ENCODE data around the gene PRELID2. TPM values are rescaled to one million over a fixed set of nuclear protein-coding genes. Genes with fewer than 3 reads are reported as not detected.
"Not testable (repeated sequence)": the region's sequence is repeated elsewhere in the genome, so short reads cannot be mapped to it uniquely, and the experiment has no call there.

The PRELID2 gene
- polyA plus RNA-seq = 29.0 TPM
- long read RNA-seq, donor 1, partial matches to known transcripts = 0 of 9 reads
- long read RNA-seq, donor 1, other reads (novel, unspliced or antisense) = 8 of 9 reads
- long read RNA-seq, donor 2, partial matches to known transcripts = 0 of 12 reads
- long read RNA-seq, donor 2, other reads (novel, unspliced or antisense) = 6 of 12 reads
- long read RNA-seq, donor 3, partial matches to known transcripts = 0 of 11 reads
- long read RNA-seq, donor 3, other reads (novel, unspliced or antisense) = 5 of 11 reads
- long read RNA-seq, donor 4, partial matches to known transcripts = 0 of 1 reads
- long read RNA-seq, donor 4, other reads (novel, unspliced or antisense) = 0 of 1 reads
- long read RNA-seq, donor 5, partial matches to known transcripts = 0 of 8 reads
- long read RNA-seq, donor 5, other reads (novel, unspliced or antisense) = 7 of 8 reads
- long read RNA-seq, donor 6, partial matches to known transcripts = 5 of 6 reads
- long read RNA-seq, donor 6, other reads (novel, unspliced or antisense) = 0 of 6 reads
- long read RNA-seq, donor 7, partial matches to known transcripts = 0 of 2 reads
- long read RNA-seq, donor 7, other reads (novel, unspliced or antisense) = 0 of 2 reads
- long read RNA-seq, donor 8, partial matches to known transcripts = 0 of 25 reads
- long read RNA-seq, donor 8, other reads (novel, unspliced or antisense) = 14 of 25 reads
- long read RNA-seq, donor 9, transcript PRELID2-202 (8 exons, 1,102 nt) = major isoform, 5 of 7 reads
- long read RNA-seq, donor 9, partial matches to known transcripts = 0 of 7 reads
- long read RNA-seq, donor 9, other reads (novel, unspliced or antisense) = 0 of 7 reads
- long read RNA-seq, donor 10, transcript PRELID2-202 (8 exons, 1,102 nt) = major isoform, 5 of 25 reads
- long read RNA-seq, donor 10, partial matches to known transcripts = 18 of 25 reads
- long read RNA-seq, donor 10, other reads (novel, unspliced or antisense) = 0 of 25 reads
- long read RNA-seq, donor 11, partial matches to known transcripts = 0 of 9 reads
- long read RNA-seq, donor 11, other reads (novel, unspliced or antisense) = 6 of 9 reads

GRCh38 chr5:145834917-145835847, at the start of gene PRELID2:
Gene PRELID2 (minus strand): TSS chr5:145835342. CDS start chr5:145835251, 91 bp downstream.
- peak within 1 kb of the TSS; percentile 59 for H3K4me3 ChIP-seq (ENCODE audit: low read length)
- H3K27ac ChIP-seq (ENCODE audit: low read length) = peak within 1 kb of the TSS; percentile 96
- no CpG with 5 or more reads among the region's 71 CpGs for WGBS (ENCODE audit: insufficient coverage, low lambda C conversion rate)
- peaks cover 21% of the 10 kb centered on the region for H3K4me1 ChIP-seq (ENCODE audit: control insufficient read depth, insufficient read depth, low read length)
- H3K36me3 ChIP-seq (ENCODE audit: control insufficient read depth, insufficient read depth, low read length) = no peaks in the 10 kb centered on the region
- no peaks in the 10 kb centered on the region for H3K9me3 ChIP-seq (ENCODE audit: control insufficient read depth, low read depth, low read length)
- peak; percentile 96 to 99 for DNase-seq
- no peaks in the 10 kb centered on the region for H3K27me3 ChIP-seq (ENCODE audit: control insufficient read depth, insufficient read depth, low read length)

- H3K27ac ChIP-seq (ENCODE audit: low read length) = no peak overlapping the region
- H3K4me1 ChIP-seq (ENCODE audit: control insufficient read depth, insufficient read depth, low read length) = no peaks in the 10 kb centered on the region
- H3K27me3 ChIP-seq (ENCODE audit: control insufficient read depth, insufficient read depth, low read length) = no peaks in the 10 kb centered on the region
- no peak for DNase-seq
- H3K4me3 ChIP-seq (ENCODE audit: low read length) = no peak overlapping the region
- no peaks in the 10 kb centered on the region for H3K36me3 ChIP-seq (ENCODE audit: control insufficient read depth, insufficient read depth, low read length)
- H3K9me3 ChIP-seq (ENCODE audit: control insufficient read depth, low read depth, low read length) = no peaks in the 10 kb centered on the region
- WGBS (ENCODE audit: insufficient coverage, low lambda C conversion rate) = 100% methylated on average over 2 of the region's 2 CpGs
Measured at GRCh38 chr5:145874765-145875164, 39.6 kb upstream of the PRELID2 start.

GRCh38 chr5:145872914-145873313, 37.8 kb upstream of the PRELID2 start, which contains the start of gene GRXCR2:
Gene GRXCR2 (minus strand): TSS chr5:145873014. CDS start chr5:145872968, 46 bp downstream.
- Histone ChIP-seq H3K27me3 (ENCODE audit: control insufficient read depth, insufficient read depth, low read length) (no peaks in the 10 kb centered on the region), H3K9me3 (ENCODE audit: control insufficient read depth, low read depth, low read length) (no peaks in the 10 kb centered on the region), H3K36me3 (ENCODE audit: control insufficient read depth, insufficient read depth, low read length) (no peaks in the 10 kb centered on the region), H3K4me3 (ENCODE audit: low read length) (no peak within 1 kb of the TSS), H3K27ac (ENCODE audit: low read length) (no peak within 1 kb of the TSS), H3K4me1 (ENCODE audit: control insufficient read depth, insufficient read depth, low read length) (no peaks in the 10 kb centered on the region)
- WGBS (ENCODE audit: insufficient coverage, low lambda C conversion rate) = 83% methylated on average over 2 of the region's 3 CpGs
- DNase-seq = no peak

- no peak overlapping the region for H3K4me3 ChIP-seq (ENCODE audit: low read length)
- no CpG with 5 or more reads among the region's 8 CpGs for WGBS (ENCODE audit: insufficient coverage, low lambda C conversion rate)
- no peak for DNase-seq
Measured at GRCh38 chr5:145872486-145872885, 37.3 kb upstream of the PRELID2 start.

GRCh38 chr5:145869753-145870152, 34.6 kb upstream of the PRELID2 start:
- Histone ChIP-seq H3K4me3 (ENCODE audit: low read length) (no peak overlapping the region), H3K27me3 (ENCODE audit: control insufficient read depth, insufficient read depth, low read length) (no peaks in the 10 kb centered on the region), H3K9me3 (ENCODE audit: control insufficient read depth, low read depth, low read length) (no peaks in the 10 kb centered on the region), H3K27ac (ENCODE audit: low read length) (no peak overlapping the region), H3K4me1 (ENCODE audit: control insufficient read depth, insufficient read depth, low read length) (no peaks in the 10 kb centered on the region), H3K36me3 (ENCODE audit: control insufficient read depth, insufficient read depth, low read length) (no peaks in the 10 kb centered on the region)
- no peak for DNase-seq
- WGBS (ENCODE audit: insufficient coverage, low lambda C conversion rate) = no CpG with 5 or more reads among the region's 4 CpGs

More at GRCh38 chr5:145872486-145872885, 37.3 kb upstream of the PRELID2 start:
- H3K27me3 ChIP-seq (ENCODE audit: control insufficient read depth, insufficient read depth, low read length) = no peaks in the 10 kb centered on the region
- H3K4me1 ChIP-seq (ENCODE audit: control insufficient read depth, insufficient read depth, low read length) = no peaks in the 10 kb centered on the region
- H3K36me3 ChIP-seq (ENCODE audit: control insufficient read depth, insufficient read depth, low read length) = no peaks in the 10 kb centered on the region
- no peak overlapping the region for H3K27ac ChIP-seq (ENCODE audit: low read length)
- no peaks in the 10 kb centered on the region for H3K9me3 ChIP-seq (ENCODE audit: control insufficient read depth, low read depth, low read length)

- no peaks in the 10 kb centered on the region for H3K27me3 ChIP-seq (ENCODE audit: control insufficient read depth, insufficient read depth, low read length)
- no CpG with 5 or more reads among the region's 1 CpG for WGBS (ENCODE audit: insufficient coverage, low lambda C conversion rate)
Measured at GRCh38 chr5:145867806-145868205, 32.7 kb upstream of the PRELID2 start.

GRCh38 chr5:145864432-145864831, 29.3 kb upstream of the PRELID2 start:
- not testable (repeated sequence) for H3K4me1 ChIP-seq (ENCODE audit: control insufficient read depth, insufficient read depth, low read length); H3K9me3 ChIP-seq (ENCODE audit: control insufficient read depth, low read depth, low read length); H3K27me3 ChIP-seq (ENCODE audit: control insufficient read depth, insufficient read depth, low read length); H3K4me3 ChIP-seq (ENCODE audit: low read length); H3K36me3 ChIP-seq (ENCODE audit: control insufficient read depth, insufficient read depth, low read length); H3K27ac ChIP-seq (ENCODE audit: low read length); DNase-seq
- no CpG with 5 or more reads among the region's 2 CpGs for WGBS (ENCODE audit: insufficient coverage, low lambda C conversion rate)

More at GRCh38 chr5:145867806-145868205, 32.7 kb upstream of the PRELID2 start:
- DNase-seq = no peak
- Histone ChIP-seq H3K9me3 (ENCODE audit: control insufficient read depth, low read depth, low read length) (no peaks in the 10 kb centered on the region), H3K27ac (ENCODE audit: low read length) (no peak overlapping the region), H3K4me3 (ENCODE audit: low read length) (no peak overlapping the region), H3K36me3 (ENCODE audit: control insufficient read depth, insufficient read depth, low read length) (no peaks in the 10 kb centered on the region), H3K4me1 (ENCODE audit: control insufficient read depth, insufficient read depth, low read length) (no peaks in the 10 kb centered on the region)

GRCh38 chr5:145863003-145863402, 27.9 kb upstream of the PRELID2 start:
- no peaks in the 10 kb centered on the region for H3K36me3 ChIP-seq (ENCODE audit: control insufficient read depth, insufficient read depth, low read length)
- DNase-seq = no peak
- H3K4me3 ChIP-seq (ENCODE audit: low read length) = no peak overlapping the region
- no peaks in the 10 kb centered on the region for H3K9me3 ChIP-seq (ENCODE audit: control insufficient read depth, low read depth, low read length)
- 0% methylated on average over 1 of the region's 3 CpGs for WGBS (ENCODE audit: insufficient coverage, low lambda C conversion rate)
- H3K27me3 ChIP-seq (ENCODE audit: control insufficient read depth, insufficient read depth, low read length) = no peaks in the 10 kb centered on the region
- H3K27ac ChIP-seq (ENCODE audit: low read length) = no peak overlapping the region
- peaks cover 12% of the 10 kb centered on the region for H3K4me1 ChIP-seq (ENCODE audit: control insufficient read depth, insufficient read depth, low read length)

- no CpG with 5 or more reads among the region's 3 CpGs for WGBS (ENCODE audit: insufficient coverage, low lambda C conversion rate)
- H3K36me3 ChIP-seq (ENCODE audit: control insufficient read depth, insufficient read depth, low read length) = no peaks in the 10 kb centered on the region
- H3K9me3 ChIP-seq (ENCODE audit: control insufficient read depth, low read depth, low read length) = no peaks in the 10 kb centered on the region
- DNase-seq = no peak
- H3K4me3 ChIP-seq (ENCODE audit: low read length) = no peak overlapping the region
- H3K27ac ChIP-seq (ENCODE audit: low read length) = no peak overlapping the region
- no peaks in the 10 kb centered on the region for H3K27me3 ChIP-seq (ENCODE audit: control insufficient read depth, insufficient read depth, low read length)
- peaks cover 32% of the 10 kb centered on the region for H3K4me1 ChIP-seq (ENCODE audit: control insufficient read depth, insufficient read depth, low read length)
Measured at GRCh38 chr5:145859897-145860296, 24.8 kb upstream of the PRELID2 start.

All from large intestine (tissue), 12 donors.